DOHH2 (cell line): ENCODE results near the gene TSC22D3.

Experiments used
- EZH2phosphoT487 ChIP-seq: fragments of 200-600 bp; sonication (generic); IDR thresholded peaks from 2 replicates; pipeline ENCODE4 v1.6.1; 2017; ENCODE audit warnings: borderline replicate concordance, mild to moderate bottlenecking, antibody characterized with exemption, low read length, moderate library complexity, mixed read lengths
- TF ChIP-seq, protein P1 (sequence below): fragments of 200-600 bp; sonication (generic); IDR thresholded peaks from one replicate; pipeline ENCODE4 v1.5.1; 2014; ENCODE audit warnings: antibody characterized with exemption, mild to moderate bottlenecking, low read depth, low read length; ENCODE audit not compliant: poor library complexity, severe bottlenecking

DNA sequence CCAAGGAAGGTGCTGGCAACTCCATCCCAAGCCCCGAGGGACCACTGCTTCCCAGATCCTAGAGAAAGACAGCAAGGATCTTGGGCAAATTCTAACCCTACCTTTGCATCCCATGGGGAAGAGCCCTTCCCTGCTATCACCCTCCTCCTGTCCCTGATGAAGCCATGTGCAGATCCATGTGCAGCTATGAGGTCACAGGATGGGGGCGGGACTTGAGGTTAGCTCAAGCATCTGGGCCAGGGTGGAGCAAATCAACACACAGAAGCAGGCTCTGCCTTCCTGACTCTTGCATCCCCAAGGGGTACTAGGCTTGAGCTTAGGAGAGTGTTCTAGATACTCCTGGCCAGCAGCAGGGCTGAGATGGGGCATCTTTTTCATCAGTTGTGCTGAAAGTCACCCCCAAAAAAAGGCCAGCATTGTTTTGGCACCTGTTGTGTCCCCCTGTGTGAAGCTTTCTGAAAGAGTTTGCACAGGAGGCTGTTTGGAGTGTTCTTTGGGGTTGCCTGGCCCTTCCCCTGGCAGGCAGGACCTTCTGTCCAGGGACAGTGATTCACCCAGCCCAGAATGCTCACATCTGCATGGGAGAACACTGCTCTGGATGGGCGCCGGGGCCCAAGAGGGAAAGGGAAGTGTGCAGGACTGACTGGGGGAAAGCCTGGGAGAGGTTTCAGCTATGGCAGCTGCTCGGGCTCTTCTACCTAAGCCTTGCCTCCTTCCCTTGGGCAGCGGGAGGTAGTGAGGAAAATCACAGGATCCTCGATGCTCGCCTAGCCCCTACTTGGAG lies 96.4 kb downstream of the TSC22D3 start:
- TF ChIP-seq, protein P1, sequence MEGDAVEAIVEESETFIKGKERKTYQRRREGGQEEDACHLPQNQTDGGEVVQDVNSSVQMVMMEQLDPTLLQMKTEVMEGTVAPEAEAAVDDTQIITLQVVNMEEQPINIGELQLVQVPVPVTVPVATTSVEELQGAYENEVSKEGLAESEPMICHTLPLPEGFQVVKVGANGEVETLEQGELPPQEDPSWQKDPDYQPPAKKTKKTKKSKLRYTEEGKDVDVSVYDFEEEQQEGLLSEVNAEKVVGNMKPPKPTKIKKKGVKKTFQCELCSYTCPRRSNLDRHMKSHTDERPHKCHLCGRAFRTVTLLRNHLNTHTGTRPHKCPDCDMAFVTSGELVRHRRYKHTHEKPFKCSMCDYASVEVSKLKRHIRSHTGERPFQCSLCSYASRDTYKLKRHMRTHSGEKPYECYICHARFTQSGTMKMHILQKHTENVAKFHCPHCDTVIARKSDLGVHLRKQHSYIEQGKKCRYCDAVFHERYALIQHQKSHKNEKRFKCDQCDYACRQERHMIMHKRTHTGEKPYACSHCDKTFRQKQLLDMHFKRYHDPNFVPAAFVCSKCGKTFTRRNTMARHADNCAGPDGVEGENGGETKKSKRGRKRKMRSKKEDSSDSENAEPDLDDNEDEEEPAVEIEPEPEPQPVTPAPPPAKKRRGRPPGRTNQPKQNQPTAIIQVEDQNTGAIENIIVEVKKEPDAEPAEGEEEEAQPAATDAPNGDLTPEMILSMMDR = no peak
- no peak for TF ChIP-seq EZH2phosphoT487
